DMS114 treated with DMSO at 0.1 percent for 48 hours (cell line): ENCODE results near the gene DACH1.

Experiments
- DNase-seq: peaks from one replicate; lab custom pipeline; 2025; ENCODE audit not compliant: unreplicated experiment; lab: John Stamatoyannopoulos, UW

The DACH1 gene

DNA sequence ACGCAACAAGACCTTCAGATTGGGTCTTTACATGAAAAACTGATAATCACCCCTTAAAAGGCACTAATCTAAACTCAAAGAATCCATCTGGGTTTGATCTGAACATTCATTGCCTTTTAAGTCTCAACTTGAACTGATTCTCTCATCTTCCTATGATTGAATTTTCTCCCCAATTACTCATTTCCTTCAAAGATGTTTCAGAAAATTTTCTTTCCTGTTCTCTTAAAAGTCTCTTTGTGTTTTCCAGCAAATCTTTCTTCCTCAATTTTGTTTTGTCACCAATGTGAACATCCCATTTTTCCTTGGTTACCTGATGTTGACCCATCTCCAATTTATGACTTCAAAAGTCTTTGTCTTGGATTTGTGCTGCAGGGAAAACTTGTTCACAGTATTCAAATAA, 234.3 kb downstream of the DACH1 start:
- DNase-seq, result no peak

DNA sequence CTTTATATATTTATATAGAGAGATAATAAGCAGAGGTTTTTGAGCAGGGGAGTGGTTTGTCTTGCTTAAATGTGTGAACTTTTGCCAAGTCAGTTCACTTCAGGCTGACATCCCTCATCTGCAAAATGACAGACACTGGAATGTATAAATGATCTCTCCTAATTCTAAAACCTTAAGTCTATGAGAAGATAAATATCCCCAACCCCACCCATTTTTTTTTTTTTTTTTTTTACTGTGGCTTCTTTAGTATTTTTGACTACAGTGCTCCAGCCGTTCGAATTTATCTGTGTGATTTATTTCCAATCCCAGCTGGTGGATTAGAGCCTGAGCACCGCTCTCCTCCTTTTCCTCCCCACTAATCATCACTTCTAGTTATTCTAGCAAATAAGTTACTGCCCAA, 234.8 kb downstream of the DACH1 start:
- DNase-seq, result no peak

- no peak for DNase-seq
These were observed 237.8 kb downstream of the DACH1 start for GRCh38 chr13:71629167-71629566.

- DNase-seq, result no peak
These were observed 240.4 kb downstream of the DACH1 start for GRCh38 chr13:71626421-71627117.

DNA sequence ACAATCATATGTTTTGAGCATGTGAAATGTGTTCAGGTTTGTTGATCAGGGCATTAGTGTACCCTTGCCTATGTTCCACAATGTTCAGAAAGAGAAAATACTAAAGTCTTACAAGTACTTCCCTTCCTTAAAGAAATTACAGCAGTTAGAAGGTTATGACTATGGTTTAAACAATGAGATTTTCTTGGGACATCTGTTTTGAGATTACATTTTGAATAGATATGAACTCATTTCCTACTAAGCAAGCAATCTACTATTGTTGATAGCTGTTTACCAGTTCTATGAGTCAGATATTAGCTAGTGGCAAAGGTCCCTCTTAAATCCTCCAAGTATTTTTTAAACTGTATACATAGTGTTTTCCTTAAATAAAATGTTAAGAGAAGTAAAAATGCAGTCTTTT, 241.3 kb downstream of the DACH1 start:
- DNase-seq, result no peak

- DNase-seq, result no peak
These were observed 242.1 kb downstream of the DACH1 start for GRCh38 chr13:71624653-71625600.

DNA sequence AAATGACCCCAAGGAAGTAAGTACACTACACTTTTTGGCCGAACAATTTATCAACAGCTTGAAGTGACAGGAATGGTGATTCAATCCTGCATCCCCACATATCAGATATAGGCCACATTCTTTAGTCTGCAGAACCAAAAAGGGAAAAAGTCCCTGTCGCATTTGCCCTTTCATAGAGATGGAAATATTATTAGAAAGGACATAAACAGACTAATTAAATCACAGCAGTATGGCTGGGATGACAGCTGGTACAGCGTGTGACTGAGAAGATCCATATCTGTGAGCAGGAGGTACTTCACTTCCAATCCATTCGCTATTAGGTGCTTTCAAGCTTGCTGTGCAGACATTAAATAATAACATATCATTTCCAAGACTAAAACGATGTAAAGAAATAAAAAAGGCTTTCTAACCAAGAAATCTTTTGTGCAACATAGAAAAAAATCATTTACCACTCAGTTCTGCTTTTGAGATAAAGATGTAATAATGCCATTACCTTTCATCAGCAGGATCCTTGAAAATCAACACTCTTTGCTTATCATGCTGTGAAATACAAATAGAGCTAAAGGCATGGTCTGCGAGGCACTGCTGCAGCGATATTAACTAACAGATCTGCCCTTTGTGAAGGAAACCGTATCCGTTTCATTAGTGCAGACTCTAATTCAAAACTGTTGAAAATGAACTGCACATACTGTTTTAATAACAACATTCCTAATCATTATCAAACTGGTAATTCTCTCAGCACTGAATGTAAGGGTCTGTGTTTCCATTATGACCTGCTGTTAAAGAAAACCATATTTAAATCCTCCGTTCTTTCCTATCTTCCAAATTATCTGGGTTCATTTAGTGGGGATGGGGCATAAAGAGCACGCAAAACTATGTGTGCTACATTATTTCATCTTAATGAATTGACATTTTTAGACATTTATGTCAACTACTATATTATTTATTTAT, 245.6 kb downstream of the DACH1 start:
- no peak for DNase-seq

DNA sequence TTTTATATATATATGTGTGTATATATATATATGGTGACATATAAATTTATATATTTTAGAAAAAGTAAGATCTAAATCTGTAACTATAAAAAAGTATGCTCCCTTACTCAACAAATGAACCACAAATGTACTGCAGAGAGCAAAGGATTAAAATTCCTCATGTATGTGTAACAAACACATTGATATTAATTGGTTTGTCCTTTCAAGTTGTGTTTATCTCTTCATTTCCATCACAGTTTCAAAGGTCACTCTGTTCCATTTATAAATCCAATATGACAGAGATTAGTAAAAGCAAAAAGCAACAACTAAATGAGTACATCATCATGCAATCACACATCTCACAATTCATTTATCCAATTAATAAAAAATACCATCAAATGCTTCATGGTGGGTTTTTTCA, 247.9 kb downstream of the DACH1 start:
- DNase-seq, result no peak

- no peak for DNase-seq
These were observed 248.8 kb downstream of the DACH1 start for GRCh38 chr13:71618159-71618558.

DNA sequence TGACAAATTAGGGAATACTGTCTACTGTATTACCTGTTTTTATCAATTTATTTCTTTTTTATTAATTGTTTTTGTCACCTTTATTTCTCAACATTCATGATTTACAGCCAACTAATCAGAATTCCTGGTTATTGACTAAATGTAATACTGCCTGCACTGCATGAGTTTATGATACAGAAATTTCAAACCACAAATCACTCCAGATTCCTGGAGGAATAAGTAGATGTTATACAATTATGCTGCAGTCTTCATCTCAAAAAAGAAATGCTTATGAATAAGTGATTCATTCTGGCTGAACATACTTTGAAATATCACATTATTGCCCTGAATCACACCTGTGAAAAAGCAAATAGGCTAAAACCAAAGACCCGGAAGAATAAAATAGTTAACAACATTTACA, 249.7 kb downstream of the DACH1 start:
- no peak for DNase-seq

- no peak for DNase-seq
These were observed 253.8 kb downstream of the DACH1 start for GRCh38 chr13:71613066-71613745.

DNA sequence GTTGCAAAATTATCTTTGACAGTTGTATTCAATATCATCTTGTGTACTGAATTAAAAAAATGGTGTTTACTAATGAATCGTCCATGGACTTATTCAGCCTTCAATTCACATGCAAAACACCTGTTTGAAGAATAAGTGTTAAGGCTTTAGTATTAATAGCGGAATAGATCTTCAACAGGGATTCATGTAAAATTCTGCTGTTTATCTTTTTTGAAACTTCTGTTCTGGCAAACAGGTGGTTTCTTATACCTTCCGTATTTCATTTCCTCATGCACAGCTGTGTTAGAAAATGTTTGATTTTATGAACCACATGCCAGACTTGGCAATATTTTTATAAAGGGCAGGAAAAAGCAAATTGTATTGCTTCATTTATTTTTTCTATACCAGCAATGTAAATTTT, 255.7 kb downstream of the DACH1 start:
- no peak for DNase-seq

GRCh38 chr13:71610876-71611275, 256.1 kb downstream of the DACH1 start:
- no peak for DNase-seq

DNA sequence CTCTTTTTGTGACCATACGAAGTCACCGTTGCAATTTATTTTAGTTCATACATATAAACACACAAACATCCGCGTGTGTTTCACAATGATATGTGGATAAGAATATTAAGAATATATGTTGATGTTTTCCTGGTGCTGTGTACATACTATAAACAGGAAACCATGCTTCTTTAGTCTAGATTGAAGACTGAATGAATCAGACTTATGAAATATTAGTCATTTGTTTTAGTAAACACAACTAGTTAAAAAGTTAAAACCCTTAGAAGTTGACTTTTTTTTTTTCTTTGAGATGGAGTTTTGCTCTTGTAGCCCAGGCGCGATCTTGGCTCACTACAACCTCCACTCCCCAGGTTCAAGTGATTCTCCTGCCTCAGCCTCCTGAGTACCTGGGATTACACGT, 257.7 kb downstream of the DACH1 start:
- no peak for DNase-seq

- no peak for DNase-seq
These were observed 259.4 kb downstream of the DACH1 start for GRCh38 chr13:71607575-71607974.

DNA sequence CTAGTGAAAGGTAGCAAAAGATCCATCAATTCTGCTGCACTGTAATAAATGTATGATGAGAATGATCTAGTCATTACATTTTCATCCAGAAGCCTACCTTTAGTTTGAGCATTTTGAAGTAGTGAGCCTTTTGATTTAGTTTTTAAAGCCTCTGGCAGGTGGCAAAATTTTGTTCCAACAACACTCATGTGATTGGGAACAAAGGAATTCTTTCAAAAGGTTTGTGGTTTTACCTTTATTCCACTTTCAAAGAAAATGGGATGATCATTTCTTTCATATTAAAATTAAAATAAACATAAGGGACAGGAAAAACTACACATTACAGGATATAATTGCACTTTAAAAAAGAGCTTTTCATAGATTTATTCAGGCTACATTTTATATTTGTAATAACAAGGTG, 260.2 kb downstream of the DACH1 start:
- no peak for DNase-seq

DNA sequence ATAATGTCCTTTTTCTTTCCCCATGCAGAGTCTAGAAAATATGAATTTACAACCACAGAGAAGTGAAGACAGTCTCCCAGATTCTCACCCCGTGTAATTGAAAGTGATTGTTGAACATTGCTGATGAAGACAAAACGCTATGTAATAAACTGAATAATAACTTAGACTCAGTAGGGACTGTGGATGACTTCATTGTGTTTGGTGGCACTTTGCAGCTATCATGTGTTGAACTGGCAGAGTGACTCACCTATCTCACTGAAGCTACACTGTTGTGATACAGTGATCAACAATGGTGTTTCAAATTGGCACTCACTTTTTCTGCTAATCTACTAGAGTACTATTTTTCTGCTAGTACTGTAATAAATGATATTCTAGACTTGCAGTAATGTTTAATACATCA, 261.3 kb downstream of the DACH1 start:
- no peak for DNase-seq

GRCh38 chr13:71603255-71603654, 263.7 kb downstream of the DACH1 start:
- DNase-seq, result no peak

DNA sequence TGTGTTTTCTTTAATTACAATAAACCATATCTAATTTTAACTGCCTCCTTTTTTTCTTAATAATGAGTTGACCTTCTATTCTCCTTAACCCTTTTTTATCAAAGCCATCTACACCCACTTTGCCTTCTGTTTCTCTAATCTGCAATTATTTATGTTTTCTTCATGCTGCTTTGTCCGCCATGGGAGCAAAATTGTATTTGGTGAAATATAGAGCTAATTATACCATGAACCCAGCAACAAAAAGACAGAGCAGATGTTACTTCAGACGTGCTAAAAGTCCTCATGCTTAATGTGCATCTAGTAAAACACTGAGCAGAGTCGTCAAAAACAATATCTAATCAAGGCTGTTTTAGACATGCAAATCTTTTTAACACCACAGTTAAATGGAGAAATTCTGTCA, 264.7 kb downstream of the DACH1 start:
- DNase-seq, result no peak

GRCh38 chr13:71597150-71597549, 269.9 kb downstream of the DACH1 start:
- DNase-seq, result no peak

GRCh38 chr13:71596116-71596515, 270.9 kb downstream of the DACH1 start:
- no peak for DNase-seq
